Measurements from ENCODE around the gene VPS16.

The VPS16 gene

GRCh38 chr20:2866236-2866635 is 25.7 kb downstream of the VPS16 start:
- Histone ChIP-seq H3K27me3 (ENCODE audit: insufficient read depth, low read depth) (no peaks in the 10 kb centered on the region), H3K4me3 (IDR thresholded peaks at IDR 0.05; ENCODE audit: insufficient read depth, low read depth, low read length) (no peak overlapping the region), H3K27ac (no peak overlapping the region), H3K4me2 (no peak overlapping the region), H3K4me1 (ENCODE audit: low read depth, poor library complexity, severe bottlenecking) (no peaks in the 10 kb centered on the region), H3K79me2 (ENCODE audit: insufficient read depth, low read depth) (no peaks in the 10 kb centered on the region), H3K9ac (no peak overlapping the region), H2AFZ (ENCODE audit: low read depth) (no peak overlapping the region), H3K36me3 (ENCODE audit: insufficient read depth) (no peaks in the 10 kb centered on the region), H4K20me1 (ENCODE audit: insufficient read depth) (no peaks in the 10 kb centered on the region)
- TF ChIP-seq CTCF (conservative IDR thresholded peaks at IDR 0.05; ENCODE audit: low read depth, low read length): no peak

- H3K79me2 ChIP-seq (ENCODE audit: insufficient read depth, low read depth): no peaks in the 10 kb centered on the region
- no peaks in the 10 kb centered on the region for H3K36me3 ChIP-seq (ENCODE audit: insufficient read depth)
- H4K20me1 ChIP-seq (ENCODE audit: insufficient read depth): no peaks in the 10 kb centered on the region
- no peak overlapping the region for H3K4me2 ChIP-seq
- H3K27me3 ChIP-seq (ENCODE audit: insufficient read depth, low read depth): no peaks in the 10 kb centered on the region
- no peak for TF ChIP-seq CTCF (conservative IDR thresholded peaks at IDR 0.05; ENCODE audit: low read depth, low read length)
- H3K4me3 ChIP-seq (IDR thresholded peaks at IDR 0.05; ENCODE audit: insufficient read depth, low read depth, low read length): no peak overlapping the region
- no peak overlapping the region for H3K9ac ChIP-seq
- no peak overlapping the region for H3K27ac ChIP-seq
- no peaks in the 10 kb centered on the region for H3K4me1 ChIP-seq (ENCODE audit: low read depth, poor library complexity, severe bottlenecking)
- no peak overlapping the region for H2AFZ ChIP-seq (ENCODE audit: low read depth)
These were observed 26.7 kb downstream of the VPS16 start for GRCh38 chr20:2867081-2867864.

GRCh38 chr20:2869381-2869780 is 28.8 kb downstream of the VPS16 start:
- Histone ChIP-seq H3K4me3 (IDR thresholded peaks at IDR 0.05; ENCODE audit: insufficient read depth, low read depth, low read length) (no peak overlapping the region), H3K36me3 (ENCODE audit: insufficient read depth) (no peaks in the 10 kb centered on the region), H3K4me1 (ENCODE audit: low read depth, poor library complexity, severe bottlenecking) (no peaks in the 10 kb centered on the region), H2AFZ (ENCODE audit: low read depth) (no peak overlapping the region), H3K79me2 (ENCODE audit: insufficient read depth, low read depth) (no peaks in the 10 kb centered on the region), H3K27me3 (ENCODE audit: insufficient read depth, low read depth) (no peaks in the 10 kb centered on the region), H3K4me2 (no peak overlapping the region), H3K27ac (no peak overlapping the region), H3K9ac (no peak overlapping the region), H4K20me1 (ENCODE audit: insufficient read depth) (no peaks in the 10 kb centered on the region)
- no peak for TF ChIP-seq CTCF (conservative IDR thresholded peaks at IDR 0.05; ENCODE audit: low read depth, low read length)

- Histone ChIP-seq H3K36me3 (ENCODE audit: insufficient read depth) (no peaks in the 10 kb centered on the region), H3K9ac (no peak overlapping the region), H4K20me1 (ENCODE audit: insufficient read depth) (no peaks in the 10 kb centered on the region), H3K4me3 (IDR thresholded peaks at IDR 0.05; ENCODE audit: insufficient read depth, low read depth, low read length) (no peak overlapping the region), H3K27ac (no peak overlapping the region), H3K4me2 (no peak overlapping the region), H3K27me3 (ENCODE audit: insufficient read depth, low read depth) (no peaks in the 10 kb centered on the region), H2AFZ (ENCODE audit: low read depth) (no peak overlapping the region), H3K79me2 (ENCODE audit: insufficient read depth, low read depth) (no peaks in the 10 kb centered on the region), H3K4me1 (ENCODE audit: low read depth, poor library complexity, severe bottlenecking) (peaks cover 3% of the 10 kb centered on the region)
- no peak for TF ChIP-seq CTCF (conservative IDR thresholded peaks at IDR 0.05; ENCODE audit: low read depth, low read length)
These were observed 30.5 kb downstream of the VPS16 start for GRCh38 chr20:2871111-2871465.
